Lower lobe of right lung (tissue), 2 donors: ENCODE results near the gene IKZF1. TPM values are rescaled to one million over a fixed set of nuclear protein-coding genes. Genes with fewer than 3 reads are reported as not detected.

Source experiments
- ATAC-seq, 2 donors: fragments of 200-7000 bp; cut with Tn5 transposase; one replicate each; pipeline ENCODE4 v1.9.1; 2020 to 2022; ENCODE audit warnings: mild to moderate bottlenecking in 2 of 2, moderate library complexity in 2 of 2
- DNase-seq: peaks from one replicate; pipeline ENCODE4 v3.0.0-alpha.2; 2020
- H3K27ac ChIP-seq: fragments of 200-600 bp; one replicate; pipeline ENCODE4 v1.8.0; 2022
- H3K27me3 ChIP-seq: fragments of 200-600 bp; one replicate; pipeline ENCODE4 v1.8.0; 2022; ENCODE audit warnings: low read depth
- H3K36me3 ChIP-seq: fragments of 200-600 bp; one replicate; pipeline ENCODE4 v1.8.0; 2022; ENCODE audit warnings: mild to moderate bottlenecking
- H3K4me1 ChIP-seq: fragments of 200-600 bp; one replicate; pipeline ENCODE4 v1.8.0; 2022
- H3K4me3 ChIP-seq: fragments of 200-600 bp; one replicate; pipeline ENCODE4 v1.8.0; 2022; ENCODE audit warnings: mild to moderate bottlenecking
- H3K9me3 ChIP-seq: fragments of 200-600 bp; one replicate; pipeline ENCODE4 v1.8.0; 2022
- intact Hi-C: fragments of 100-400 bp; cut with DNase I; formaldehyde crosslinking; loops from one replicate; pipeline ENCODE4 v1.11.0; 2022
- total RNA-seq: library from RNA; stranded (reverse); fragmentation: NEBNext Ultra II Directional; extraction: Animal tissue kit (Norgen Biotek cat#: 25700); gene quantifications from one replicate; pipeline ENCODE4 v1.2.1, GENCODE V29; 2021
- TF ChIP-seq, protein P1 (sequence below): fragments of 200-600 bp; IDR thresholded peaks from one replicate; pipeline ENCODE4 v1.8.0; 2022; ENCODE audit warnings: antibody characterized with exemption, mild to moderate bottlenecking
- donor health status: DM: no; HTN: yes; CAD: no; lungs with severe emphysema.

The IKZF1 gene
- total RNA-seq, 1 donor from 2014 or later = 61.9 TPM

DNA sequence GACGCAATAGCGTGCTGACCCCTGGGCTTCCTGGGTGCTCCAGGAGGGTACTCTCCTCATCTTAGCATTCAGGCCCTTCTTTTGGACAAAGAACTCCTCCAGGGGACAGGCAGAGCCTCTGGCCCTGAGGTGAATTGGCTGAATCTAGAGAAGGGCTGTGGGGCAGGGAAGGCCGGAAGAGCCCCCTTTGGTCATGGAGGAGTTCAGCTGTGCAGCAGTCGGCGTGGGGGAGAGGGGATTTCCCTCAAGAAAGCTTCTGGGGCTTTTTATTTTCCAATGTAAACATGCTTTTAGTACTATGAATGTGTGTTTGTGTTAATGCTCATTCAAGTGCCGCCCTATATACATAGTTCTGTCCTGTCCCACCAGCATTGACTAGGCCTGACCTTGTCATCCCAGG is 106.8 kb downstream of the IKZF1 start:
- TF ChIP-seq, protein P1, sequence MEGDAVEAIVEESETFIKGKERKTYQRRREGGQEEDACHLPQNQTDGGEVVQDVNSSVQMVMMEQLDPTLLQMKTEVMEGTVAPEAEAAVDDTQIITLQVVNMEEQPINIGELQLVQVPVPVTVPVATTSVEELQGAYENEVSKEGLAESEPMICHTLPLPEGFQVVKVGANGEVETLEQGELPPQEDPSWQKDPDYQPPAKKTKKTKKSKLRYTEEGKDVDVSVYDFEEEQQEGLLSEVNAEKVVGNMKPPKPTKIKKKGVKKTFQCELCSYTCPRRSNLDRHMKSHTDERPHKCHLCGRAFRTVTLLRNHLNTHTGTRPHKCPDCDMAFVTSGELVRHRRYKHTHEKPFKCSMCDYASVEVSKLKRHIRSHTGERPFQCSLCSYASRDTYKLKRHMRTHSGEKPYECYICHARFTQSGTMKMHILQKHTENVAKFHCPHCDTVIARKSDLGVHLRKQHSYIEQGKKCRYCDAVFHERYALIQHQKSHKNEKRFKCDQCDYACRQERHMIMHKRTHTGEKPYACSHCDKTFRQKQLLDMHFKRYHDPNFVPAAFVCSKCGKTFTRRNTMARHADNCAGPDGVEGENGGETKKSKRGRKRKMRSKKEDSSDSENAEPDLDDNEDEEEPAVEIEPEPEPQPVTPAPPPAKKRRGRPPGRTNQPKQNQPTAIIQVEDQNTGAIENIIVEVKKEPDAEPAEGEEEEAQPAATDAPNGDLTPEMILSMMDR = no peak
- Histone ChIP-seq H3K4me1 (no peaks in the 10 kb centered on the region), H3K27ac (no peak overlapping the region), H3K4me3 (no peak overlapping the region), H3K9me3 (no peaks in the 10 kb centered on the region), H3K36me3 (no peaks in the 10 kb centered on the region), H3K27me3 (no peaks in the 10 kb centered on the region)
- intact Hi-C loops = no loop called here
- no peak for DNase-seq
- no peak for ATAC-seq

DNA sequence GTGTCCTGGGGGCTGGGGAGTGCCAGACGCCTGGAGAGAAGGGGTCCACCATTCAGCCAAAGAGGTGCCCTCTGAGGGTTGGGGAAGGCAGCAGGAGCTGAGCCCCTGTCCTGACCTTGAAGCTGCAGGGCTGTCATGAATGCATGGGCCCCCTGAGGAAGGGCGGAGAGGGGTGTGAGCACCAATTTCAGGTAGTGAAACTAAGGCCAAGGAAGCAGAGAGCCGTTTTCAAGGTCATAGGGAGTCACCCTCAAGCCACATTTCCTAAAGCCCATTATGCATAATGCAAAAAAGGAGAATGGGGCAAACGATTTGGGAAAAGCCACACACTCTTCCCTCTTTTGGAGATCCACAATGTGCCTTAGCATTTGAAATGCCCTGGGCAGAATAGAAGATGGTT is 108.5 kb downstream of the IKZF1 start:
- TF ChIP-seq, protein P1 = no peak
- no peaks in the 10 kb centered on the region for H3K27me3 ChIP-seq
- DNase-seq (no peak), ATAC-seq (no peak)
- intact Hi-C loops = no loop called here
- H3K27ac ChIP-seq = no peak overlapping the region
- no peaks in the 10 kb centered on the region for H3K9me3 ChIP-seq
- peaks cover 6% of the 10 kb centered on the region for H3K4me1 ChIP-seq
- no peak overlapping the region for H3K4me3 ChIP-seq
- H3K36me3 ChIP-seq = no peaks in the 10 kb centered on the region

DNA sequence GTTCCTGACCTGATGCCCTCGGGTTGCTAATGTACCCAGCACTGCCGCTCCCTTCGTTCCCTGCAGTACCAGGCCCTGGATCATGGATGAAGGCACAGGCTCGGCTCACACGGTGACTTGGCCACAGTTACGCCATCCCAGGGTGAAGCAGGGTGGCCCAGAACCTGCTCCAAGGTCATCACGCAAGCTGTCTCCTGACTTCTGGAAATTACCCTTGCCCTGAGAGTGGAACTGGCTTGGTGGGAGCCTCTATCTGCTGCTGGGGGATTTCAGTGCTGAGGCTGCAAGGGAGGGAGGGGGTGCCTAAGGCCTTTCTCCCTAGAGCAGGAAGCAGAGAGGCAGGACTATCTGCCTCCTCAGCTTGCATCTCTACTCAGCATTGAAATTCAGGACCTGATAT is 109.0 kb downstream of the IKZF1 start:
- Histone ChIP-seq H3K27me3 (no peaks in the 10 kb centered on the region), H3K36me3 (no peaks in the 10 kb centered on the region), H3K27ac (no peak overlapping the region), H3K4me1 (peaks cover 6% of the 10 kb centered on the region), H3K4me3 (no peak overlapping the region), H3K9me3 (no peaks in the 10 kb centered on the region)
- TF ChIP-seq, protein P1 = no peak
- no peak for DNase-seq
- intact Hi-C loops = no loop called here
- ATAC-seq = no peak

DNA sequence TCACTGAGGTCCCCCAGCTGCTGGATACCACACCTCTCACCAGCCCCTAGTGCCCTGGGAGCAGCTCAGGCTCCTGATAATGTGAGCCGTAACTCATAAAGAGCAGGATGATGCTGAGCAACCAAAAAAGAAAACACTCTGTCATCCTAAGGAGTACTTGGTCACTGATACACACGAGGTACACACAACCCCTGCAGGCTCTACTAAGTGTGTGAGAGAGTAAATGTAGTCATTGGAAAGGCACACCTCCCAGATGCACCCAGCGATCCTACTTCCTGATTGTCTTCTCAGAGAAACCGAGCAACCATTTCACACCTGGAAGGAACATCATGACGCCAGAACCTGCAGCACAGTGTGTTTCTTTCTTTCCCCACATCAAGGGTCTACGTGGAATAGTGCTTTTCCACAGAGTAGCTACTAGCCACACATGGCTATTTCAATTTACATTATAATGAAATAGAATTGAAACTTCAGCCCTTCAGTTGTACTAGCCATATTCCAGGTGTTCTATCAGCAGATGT is 111.4 kb downstream of the IKZF1 start:
- intact Hi-C loops = no loop called here
- TF ChIP-seq, protein P1 = no peak
- DNase-seq = no peak

DNA sequence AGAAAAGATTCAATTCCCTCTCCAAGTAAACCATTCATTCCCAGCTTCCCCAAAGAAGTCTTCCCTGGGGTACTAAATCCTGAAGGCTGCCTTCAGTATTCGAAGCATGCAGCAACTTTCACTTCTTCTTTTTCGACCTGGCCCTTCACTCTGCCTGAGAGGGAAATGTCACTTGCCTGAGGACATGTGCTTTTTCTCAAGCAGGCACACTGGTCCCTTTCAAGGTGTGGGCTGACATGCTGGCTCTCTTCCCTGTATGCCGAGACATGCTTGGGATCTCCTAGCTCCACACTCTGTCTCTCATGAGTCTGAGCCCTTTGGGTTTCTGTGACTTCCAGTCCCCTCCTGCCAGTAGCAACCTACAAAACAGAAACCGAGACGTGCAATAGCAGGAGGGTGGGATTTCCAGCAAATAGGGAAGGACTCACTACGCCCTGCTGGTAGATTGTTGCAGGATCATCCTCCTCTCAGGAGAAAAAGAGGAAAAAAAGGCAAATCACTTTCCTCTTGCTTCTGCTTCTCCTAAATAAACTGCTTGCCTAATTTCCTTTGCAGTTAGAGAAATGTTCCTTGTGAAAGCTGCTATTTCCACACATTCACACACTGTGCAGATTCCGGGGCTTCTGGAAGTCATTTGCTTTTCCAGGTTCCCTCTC is 112.1 kb downstream of the IKZF1 start:
- DNase-seq = no peak
- Histone ChIP-seq H3K36me3 (no peaks in the 10 kb centered on the region), H3K9me3 (no peaks in the 10 kb centered on the region), H3K4me3 (no peak overlapping the region), H3K4me1 (peaks cover 6% of the 10 kb centered on the region), H3K27me3 (no peaks in the 10 kb centered on the region), H3K27ac (no peak overlapping the region)
- peak; percentile 64 to 65 for ATAC-seq
- TF ChIP-seq, protein P1 = no peak
- intact Hi-C loops = no loop called here

More for the DNA sequence above, 111.4 kb downstream of the IKZF1 start:
- peaks cover 6% of the 10 kb centered on the region for H3K4me1 ChIP-seq
- ATAC-seq = no peak
- H3K4me3 ChIP-seq = no peak overlapping the region
- H3K27ac ChIP-seq = no peak overlapping the region
- no peaks in the 10 kb centered on the region for H3K36me3 ChIP-seq
- no peaks in the 10 kb centered on the region for H3K27me3 ChIP-seq
- no peaks in the 10 kb centered on the region for H3K9me3 ChIP-seq
